Peyer's patch (tissue), 4 donors: ENCODE data around the gene PPDPF.

Experiments used
- POLR2A ChIP-seq, 2 donors: fragments of 450-650 bp; IDR thresholded peaks; one replicate each; pipeline ENCODE4 v1.5.1; 2017; ENCODE audit warnings: antibody characterized with exemption in 2 of 2, mild to moderate bottlenecking in 2 of 2, moderate library complexity in 2 of 2
- TF ChIP-seq, protein P1 (sequence below), 6 experiments: fragments of 450-650 bp in 4 of 6; fragments of 200-600 bp in 2 of 6; sonication (generic) in 1 of 6; IDR thresholded peaks; one replicate each; pipeline ENCODE4 v1.5.1; 2017 to 2019; ENCODE audit warnings: antibody characterized with exemption in 6 of 6, mild to moderate bottlenecking in 3 of 6, moderate library complexity in 1 of 6

DNA sequence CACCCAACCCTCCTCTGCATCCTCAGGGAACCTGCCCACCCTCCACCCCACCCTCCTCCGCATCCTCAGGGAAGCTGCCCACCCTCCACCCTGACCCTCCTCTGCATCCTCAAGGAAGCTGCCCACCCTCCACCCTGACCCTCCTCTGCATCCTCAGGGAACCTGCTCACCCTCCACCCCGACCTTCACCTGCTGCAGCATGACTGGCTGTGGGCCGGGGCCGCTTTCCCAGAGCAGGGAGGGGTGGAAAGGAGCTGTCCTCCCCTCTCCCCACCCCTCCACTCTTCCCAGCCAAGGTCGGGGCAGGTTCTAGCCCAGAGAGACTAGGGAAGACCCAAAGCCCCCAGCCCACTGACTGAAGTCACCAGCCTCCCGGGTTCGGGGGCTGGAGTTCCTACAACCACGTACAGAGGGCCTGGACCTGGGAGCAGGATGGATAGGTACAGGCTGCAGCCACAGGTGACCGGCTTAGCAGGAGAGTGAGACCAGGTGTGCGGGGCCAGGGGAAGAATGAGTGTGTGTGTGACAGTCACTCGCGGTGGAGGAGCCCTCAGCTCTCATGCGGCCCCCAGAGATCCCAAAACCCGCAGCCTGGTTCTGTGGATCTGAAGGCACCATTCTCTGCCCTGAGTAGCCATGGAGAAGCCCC is 33.3 kb upstream of the PPDPF start:
- TF ChIP-seq, protein P1, sequence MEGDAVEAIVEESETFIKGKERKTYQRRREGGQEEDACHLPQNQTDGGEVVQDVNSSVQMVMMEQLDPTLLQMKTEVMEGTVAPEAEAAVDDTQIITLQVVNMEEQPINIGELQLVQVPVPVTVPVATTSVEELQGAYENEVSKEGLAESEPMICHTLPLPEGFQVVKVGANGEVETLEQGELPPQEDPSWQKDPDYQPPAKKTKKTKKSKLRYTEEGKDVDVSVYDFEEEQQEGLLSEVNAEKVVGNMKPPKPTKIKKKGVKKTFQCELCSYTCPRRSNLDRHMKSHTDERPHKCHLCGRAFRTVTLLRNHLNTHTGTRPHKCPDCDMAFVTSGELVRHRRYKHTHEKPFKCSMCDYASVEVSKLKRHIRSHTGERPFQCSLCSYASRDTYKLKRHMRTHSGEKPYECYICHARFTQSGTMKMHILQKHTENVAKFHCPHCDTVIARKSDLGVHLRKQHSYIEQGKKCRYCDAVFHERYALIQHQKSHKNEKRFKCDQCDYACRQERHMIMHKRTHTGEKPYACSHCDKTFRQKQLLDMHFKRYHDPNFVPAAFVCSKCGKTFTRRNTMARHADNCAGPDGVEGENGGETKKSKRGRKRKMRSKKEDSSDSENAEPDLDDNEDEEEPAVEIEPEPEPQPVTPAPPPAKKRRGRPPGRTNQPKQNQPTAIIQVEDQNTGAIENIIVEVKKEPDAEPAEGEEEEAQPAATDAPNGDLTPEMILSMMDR (IDR thresholded peaks at IDR 0.05): no peak
- TF ChIP-seq POLR2A (IDR thresholded peaks at IDR 0.05): no peak
